Activated B cell treated with CpG ODN at 0.5 μM for 24 hours (primary cell): ENCODE results near the gene PLD3. TPM values are rescaled to one million over a fixed set of nuclear protein-coding genes. Genes with fewer than 3 reads are reported as not detected.
A peak's percentile ranks its signal among the peaks of the same experiment; 100 is the strongest.

Source experiments
- ATAC-seq: fragments of 200-7000 bp; cut with Tn5 transposase; one replicate; pipeline ENCODE4 v1.10.0; 2021; ENCODE audit warnings: low read depth, mild to moderate bottlenecking, moderate library complexity
- CTCF ChIA-PET: fragments of 350-600 bp; sonication (Branson Sonifier 250); formaldehyde crosslinking; loops from one replicate; lab custom pipeline; 2021; ENCODE audit warnings: antibody characterized with exemption; lab: Charles Lee
- POLR2A ChIA-PET: fragments of 350-600 bp; sonication (Branson Sonifier 250); formaldehyde crosslinking; loops from one replicate; lab custom pipeline; 2021; ENCODE audit warnings: antibody characterized with exemption; lab: Charles Lee
- DNase-seq: peaks from one replicate; pipeline ENCODE4 v3.0.0; 2022
- H3K27ac Mint-ChIP-seq: one replicate; pipeline ENCODE4 v1.8.0; 2020; ENCODE audit warnings: mixed read lengths
- H3K27me3 Mint-ChIP-seq: one replicate; pipeline ENCODE4 v1.8.0; 2021; ENCODE audit warnings: mixed read lengths
- H3K36me3 Mint-ChIP-seq: one replicate; pipeline ENCODE4 v1.8.0; 2021; ENCODE audit warnings: low read depth, mixed read lengths
- H3K4me1 Mint-ChIP-seq: one replicate; pipeline ENCODE4 v1.8.0; 2021; ENCODE audit warnings: mixed read lengths
- H3K4me3 Mint-ChIP-seq: one replicate; pipeline ENCODE4 v1.8.0; 2020; ENCODE audit warnings: mild to moderate bottlenecking, mixed read lengths
- H3K9me3 Mint-ChIP-seq: one replicate; pipeline ENCODE4 v1.8.0; 2020; ENCODE audit warnings: mixed read lengths
- intact Hi-C: fragments of 100-400 bp; cut with micrococcal nuclease; formaldehyde crosslinking; loops from one replicate; pipeline ENCODE4 v1.15.1; 2024
- total RNA-seq: library from RNA; stranded (reverse); gene quantifications from 2 replicates; pipeline ENCODE4 v1.2.3, GENCODE V29; 2022
- TF ChIP-seq, protein P1 (sequence below): fragments of 200-600 bp; IDR thresholded peaks from one replicate; pipeline ENCODE4 v1.8.0; 2022; ENCODE audit warnings: antibody characterized with exemption, mild to moderate bottlenecking

The PLD3 gene
- total RNA-seq, 1 donor from 2014 or later = 37.8 TPM

DNA sequence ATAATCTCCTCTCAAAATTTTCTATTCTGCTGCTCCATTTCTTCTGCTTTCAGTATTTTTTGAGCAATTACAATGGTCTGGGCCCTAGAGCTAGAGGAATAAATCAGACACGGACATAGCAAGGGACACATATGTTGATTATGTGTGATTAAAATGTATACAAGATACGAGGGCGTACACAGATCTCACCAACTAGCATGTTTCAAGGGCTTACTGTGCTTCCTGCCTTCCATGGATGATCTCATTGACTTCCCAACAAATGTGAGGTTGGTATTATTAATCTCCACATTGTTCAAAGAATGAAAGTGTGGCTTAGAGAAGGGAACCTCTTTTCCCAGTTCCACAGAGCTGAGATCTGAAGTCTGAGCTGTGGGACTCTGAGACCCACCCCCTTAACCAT, 9.1 kb downstream of the PLD3 start:
- no peak overlapping the region for H3K4me3 Mint-ChIP-seq
- H3K9me3 Mint-ChIP-seq = no peaks in the 10 kb centered on the region
- ATAC-seq (no peak), DNase-seq (no peak)
- H3K4me1 Mint-ChIP-seq = peaks cover 32% of the 10 kb centered on the region
- H3K27me3 Mint-ChIP-seq = no peaks in the 10 kb centered on the region
- peaks cover 5% of the 10 kb centered on the region for H3K36me3 Mint-ChIP-seq
- intact Hi-C loops = no loop called here
- no peak overlapping the region for H3K27ac Mint-ChIP-seq
- ChIA-PET POLR2A (no interaction called here), CTCF (interaction anchor here (1.2 kb wide), 1 partner anchor 52 kb away, joined by 3 read pairs; no protein-coding TSS in a partner anchor)
- TF ChIP-seq, protein P1, sequence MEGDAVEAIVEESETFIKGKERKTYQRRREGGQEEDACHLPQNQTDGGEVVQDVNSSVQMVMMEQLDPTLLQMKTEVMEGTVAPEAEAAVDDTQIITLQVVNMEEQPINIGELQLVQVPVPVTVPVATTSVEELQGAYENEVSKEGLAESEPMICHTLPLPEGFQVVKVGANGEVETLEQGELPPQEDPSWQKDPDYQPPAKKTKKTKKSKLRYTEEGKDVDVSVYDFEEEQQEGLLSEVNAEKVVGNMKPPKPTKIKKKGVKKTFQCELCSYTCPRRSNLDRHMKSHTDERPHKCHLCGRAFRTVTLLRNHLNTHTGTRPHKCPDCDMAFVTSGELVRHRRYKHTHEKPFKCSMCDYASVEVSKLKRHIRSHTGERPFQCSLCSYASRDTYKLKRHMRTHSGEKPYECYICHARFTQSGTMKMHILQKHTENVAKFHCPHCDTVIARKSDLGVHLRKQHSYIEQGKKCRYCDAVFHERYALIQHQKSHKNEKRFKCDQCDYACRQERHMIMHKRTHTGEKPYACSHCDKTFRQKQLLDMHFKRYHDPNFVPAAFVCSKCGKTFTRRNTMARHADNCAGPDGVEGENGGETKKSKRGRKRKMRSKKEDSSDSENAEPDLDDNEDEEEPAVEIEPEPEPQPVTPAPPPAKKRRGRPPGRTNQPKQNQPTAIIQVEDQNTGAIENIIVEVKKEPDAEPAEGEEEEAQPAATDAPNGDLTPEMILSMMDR = no peak

DNA sequence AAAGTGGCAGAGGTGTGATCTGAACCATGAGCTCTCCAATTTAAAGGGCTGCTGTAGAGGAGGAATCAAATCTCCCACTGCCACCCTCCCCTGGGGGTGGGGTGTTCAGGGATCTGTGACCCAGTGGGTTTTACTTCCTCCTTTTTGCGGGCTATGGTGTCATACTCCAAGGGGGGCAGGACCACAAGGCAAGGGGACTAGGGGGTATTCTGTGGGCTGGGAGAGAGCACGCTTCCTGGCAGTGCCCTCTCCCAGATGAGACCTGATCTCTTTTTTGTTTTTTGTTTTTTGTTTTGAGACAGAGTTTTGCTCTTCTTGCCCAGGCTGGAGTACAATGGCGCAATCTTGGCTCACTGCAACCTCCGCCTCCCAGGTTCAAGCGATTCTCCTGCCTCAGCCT, 10.3 kb downstream of the PLD3 start:
- Mint-ChIP-seq H3K36me3 (peaks cover 3% of the 10 kb centered on the region), H3K4me1 (peaks cover 32% of the 10 kb centered on the region), H3K4me3 (no peak overlapping the region), H3K27me3 (no peaks in the 10 kb centered on the region), H3K27ac (no peak overlapping the region), H3K9me3 (no peaks in the 10 kb centered on the region)
- CTCF ChIA-PET = interaction anchor here (0.6 kb wide), 1 partner anchor 558 kb away, joined by 3 read pairs; no protein-coding TSS in a partner anchor
- TF ChIP-seq, protein P1 = no peak
- intact Hi-C loops = no loop called here
- POLR2A ChIA-PET = interaction anchor here (1.0 to 1.1 kb wide), 2 partner anchors 10 to 67 kb away, joined by 3 to 4 read pairs; partner anchors contain the start of genes C19orf47, PLD3 and SERTAD1
- DNase-seq = peak; percentile 39
- ATAC-seq = peak; percentile 97

DNA sequence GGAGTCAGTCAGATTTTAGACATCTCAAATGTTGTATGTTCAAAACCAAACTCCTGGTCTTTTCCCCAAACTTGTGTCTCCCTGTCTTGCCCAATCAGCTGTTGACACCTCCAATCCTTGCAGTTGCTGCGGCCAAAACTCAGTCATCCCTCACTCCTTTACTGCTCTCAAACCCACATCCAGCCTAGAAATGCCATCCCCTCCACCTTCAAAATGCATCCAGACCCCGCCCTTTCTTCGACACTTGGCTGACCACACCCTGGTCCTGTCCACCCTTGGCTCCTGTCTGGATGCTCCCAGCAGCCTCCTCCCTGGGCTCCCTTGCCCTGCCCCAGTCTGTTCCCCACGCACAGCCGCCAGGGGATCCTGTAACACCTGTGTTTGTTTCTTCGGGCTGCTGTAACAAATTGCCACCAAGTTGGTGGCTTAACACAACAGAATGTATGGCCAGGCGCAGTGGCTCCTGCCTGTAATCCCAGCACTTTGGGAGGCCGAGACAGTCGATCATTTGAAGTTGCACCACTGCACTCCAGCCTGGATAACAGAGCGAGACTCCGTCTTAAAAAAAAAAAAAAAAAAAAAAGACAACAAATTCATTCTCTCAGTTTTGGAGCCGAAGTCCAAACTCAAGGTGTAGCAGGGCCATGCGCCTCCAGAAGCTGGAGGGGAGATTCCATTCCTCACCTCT, 11.7 kb downstream of the PLD3 start:
- no peak for ATAC-seq

DNA sequence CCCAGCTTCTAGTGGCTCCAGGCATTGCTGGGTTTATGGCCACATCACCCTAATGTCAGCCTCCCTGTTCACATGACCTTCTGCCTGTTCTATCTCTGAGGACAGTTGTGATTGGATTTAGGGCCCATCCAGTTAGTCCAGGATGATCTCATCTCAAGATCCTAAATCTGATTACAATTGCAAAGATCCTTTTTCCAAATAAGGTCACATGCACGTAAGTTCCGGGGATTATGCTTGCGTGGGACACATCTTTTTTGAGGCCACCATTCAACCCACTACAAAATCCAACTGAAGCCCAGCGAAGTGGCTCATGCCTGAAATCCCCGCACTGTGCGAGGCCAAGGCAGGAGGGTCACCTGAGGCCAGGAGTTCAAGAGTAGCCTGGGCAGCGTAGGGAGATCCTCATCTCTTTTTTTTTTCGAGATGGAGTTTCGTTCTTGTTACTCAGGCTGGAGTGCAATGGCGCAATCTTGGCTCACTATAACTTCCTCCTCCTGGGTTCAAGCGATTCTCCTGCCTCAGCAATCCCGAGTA, 12.3 kb downstream of the PLD3 start:
- Mint-ChIP-seq H3K27ac (no peak overlapping the region), H3K4me3 (no peak overlapping the region), H3K27me3 (no peaks in the 10 kb centered on the region), H3K4me1 (peaks cover 36% of the 10 kb centered on the region), H3K36me3 (peaks cover 1% of the 10 kb centered on the region), H3K9me3 (no peaks in the 10 kb centered on the region)
- ChIA-PET CTCF (no interaction called here), POLR2A (interaction anchor here (0.7 kb wide), 1 partner anchor 268 kb away, joined by 5 read pairs; no protein-coding TSS in a partner anchor)
- ATAC-seq = no peak
- intact Hi-C loops = no loop called here
- TF ChIP-seq, protein P1 = no peak
- no peak for DNase-seq

More for the DNA sequence above, 11.7 kb downstream of the PLD3 start:
- no peak for DNase-seq
- Mint-ChIP-seq H3K27ac (no peak overlapping the region), H3K27me3 (no peaks in the 10 kb centered on the region), H3K36me3 (peaks cover 1% of the 10 kb centered on the region), H3K4me1 (peaks cover 35% of the 10 kb centered on the region), H3K9me3 (no peaks in the 10 kb centered on the region), H3K4me3 (no peak overlapping the region)
- ChIA-PET CTCF (no interaction called here), POLR2A (interaction anchor here (0.7 kb wide), 1 partner anchor 268 kb away, joined by 5 read pairs; no protein-coding TSS in a partner anchor)
- TF ChIP-seq, protein P1 = no peak
- intact Hi-C loops = no loop called here

DNA sequence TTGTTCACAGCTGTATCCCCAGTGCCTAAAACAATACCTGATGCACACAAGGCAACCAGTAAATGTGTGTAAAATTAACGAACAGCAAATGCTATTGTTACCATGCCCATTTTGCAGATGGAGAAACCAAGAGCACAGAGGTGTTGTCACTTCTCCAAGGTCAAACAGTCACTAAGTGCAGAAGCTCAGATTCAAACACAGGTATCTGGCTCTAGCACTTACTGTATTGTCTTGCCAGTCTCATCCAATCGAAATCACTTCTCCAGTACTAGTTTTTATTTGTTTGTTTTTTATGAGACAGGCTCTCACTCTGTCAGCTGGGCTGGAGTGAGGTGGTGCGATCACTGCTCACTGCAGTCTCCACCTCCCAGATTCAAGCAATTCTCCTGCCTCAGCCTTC, 13.7 kb downstream of the PLD3 start:
- ChIA-PET POLR2A (interaction anchor here (0.6 kb wide), 1 partner anchor 9 kb away, joined by 3 read pairs; no protein-coding TSS in a partner anchor), CTCF (no interaction called here)
- intact Hi-C loops = no loop called here
- Mint-ChIP-seq H3K4me1 (peaks cover 31% of the 10 kb centered on the region), H3K9me3 (no peaks in the 10 kb centered on the region), H3K27ac (no peak overlapping the region), H3K27me3 (no peaks in the 10 kb centered on the region), H3K4me3 (no peak overlapping the region), H3K36me3 (peaks cover 1% of the 10 kb centered on the region)
- ATAC-seq = no peak
- TF ChIP-seq, protein P1 = no peak
- no peak for DNase-seq
